Measurements from ENCODE around the gene ZRANB1. TPM values are rescaled to one million over a fixed set of nuclear protein-coding genes. Genes with fewer than 3 reads are reported as not detected.

Gene ZRANB1
- total RNA-seq, 4 donors from 2014 or later, result 51.2 to 91.1 (median 74.6) TPM

GRCh38 chr10:125006921-125007426, 65.1 kb downstream of the ZRANB1 start:
- in situ Hi-C loops (cut with MboI; ENCODE audit: low sequenced_read_pairs in 4 of 4) (no loop called here), intact Hi-C loops (cut with DNase I; ENCODE audit: low total_unique reads) (no loop called here)
- peak in 1 of 2 donors; percentile 60 for DNase-seq
- peak overlapping the region; percentile 90 to 93 (median 91) for H3K27ac ChIP-seq
- H3K27me3 ChIP-seq, result no peaks in the 10 kb centered on the region
- no peak overlapping the region for H3K4me3 ChIP-seq
- H3K36me3 ChIP-seq, result peaks cover 0 to 13% of the 10 kb centered on the region in 2 donors
- TF ChIP-seq CTCF (IDR thresholded peaks at IDR 0.05 in 4 of 5, conservative IDR thresholded peaks at IDR 0.05 in 1 of 5) (no peak), POLR2A (IDR thresholded peaks at IDR 0.05) (no peak)
- peaks cover 60 to 76% of the 10 kb centered on the region in 2 donors for H3K4me1 ChIP-seq
- ATAC-seq, result peak in 1 of 2 donors; percentile 5
- H3K9me3 ChIP-seq, result no peaks in the 10 kb centered on the region

- no peak for DNase-seq
- H3K36me3 ChIP-seq, result peaks cover 0 to 8% of the 10 kb centered on the region in 2 donors
- in situ Hi-C loops (cut with MboI; ENCODE audit: low sequenced_read_pairs in 4 of 4) (no loop called here), intact Hi-C loops (cut with DNase I; ENCODE audit: low total_unique reads) (no loop called here)
- TF ChIP-seq CTCF (IDR thresholded peaks at IDR 0.05 in 4 of 5, conservative IDR thresholded peaks at IDR 0.05 in 1 of 5) (no peak), POLR2A (IDR thresholded peaks at IDR 0.05) (no peak)
- no peak overlapping the region for H3K4me3 ChIP-seq
- no peak for ATAC-seq
- no peaks in the 10 kb centered on the region for H3K9me3 ChIP-seq
- H3K4me1 ChIP-seq, result peaks cover 62 to 76% of the 10 kb centered on the region in 2 donors
- H3K27ac ChIP-seq, result peak overlapping the region; percentile 90 to 93 (median 91)
- no peaks in the 10 kb centered on the region for H3K27me3 ChIP-seq
These were observed 65.5 kb downstream of the ZRANB1 start for GRCh38 chr10:125007436-125007835.

GRCh38 chr10:125008689-125009638, 67.0 kb downstream of the ZRANB1 start:
- peak overlapping the region; percentile 90 to 93 (median 91) for H3K27ac ChIP-seq
- peak in 1 of 2 donors; percentile 49 for DNase-seq
- H3K4me3 ChIP-seq, result no peak overlapping the region
- H3K9me3 ChIP-seq, result no peaks in the 10 kb centered on the region
- no peak for ATAC-seq
- no peak for TF ChIP-seq CTCF (IDR thresholded peaks at IDR 0.05 in 4 of 5, conservative IDR thresholded peaks at IDR 0.05 in 1 of 5)
- no peak for TF ChIP-seq POLR2A (IDR thresholded peaks at IDR 0.05)
- no peaks in the 10 kb centered on the region for H3K36me3 ChIP-seq
- in situ Hi-C loops (cut with MboI; ENCODE audit: low sequenced_read_pairs in 4 of 4) (no loop called here), intact Hi-C loops (cut with DNase I; ENCODE audit: low total_unique reads) (no loop called here)
- H3K27me3 ChIP-seq, result no peaks in the 10 kb centered on the region
- H3K4me1 ChIP-seq, result peaks cover 77 to 85% of the 10 kb centered on the region in 2 donors

- DNase-seq (peak in 1 of 2 donors; percentile 16), ATAC-seq (no peak)
- H3K4me3 ChIP-seq, result no peak overlapping the region
- in situ Hi-C loops (cut with MboI; ENCODE audit: low sequenced_read_pairs in 4 of 4), result no loop called here
- H3K27ac ChIP-seq, result peak overlapping the region; percentile 90 to 93 (median 91)
- intact Hi-C loops (cut with DNase I; ENCODE audit: low total_unique reads), result loop anchor here (5.0 kb wide), 2 partner anchors 53 to 312 kb away; no protein-coding TSS in a partner anchor
- H3K27me3 ChIP-seq, result no peaks in the 10 kb centered on the region
- peaks cover 85 to 88% of the 10 kb centered on the region in 2 donors for H3K4me1 ChIP-seq
- no peaks in the 10 kb centered on the region for H3K9me3 ChIP-seq
- no peak for TF ChIP-seq CTCF (IDR thresholded peaks at IDR 0.05 in 4 of 5, conservative IDR thresholded peaks at IDR 0.05 in 1 of 5)
- TF ChIP-seq POLR2A (IDR thresholded peaks at IDR 0.05), result no peak
- H3K36me3 ChIP-seq, result no peaks in the 10 kb centered on the region
These were observed 67.8 kb downstream of the ZRANB1 start for GRCh38 chr10:125009661-125010161.
